PC-9 (cell line): ENCODE data around the gene ATP2B2.

Experiments used
- CTCF ChIP-seq: fragments of 200-600 bp; sonication (generic); conservative IDR thresholded peaks from 2 replicates; pipeline ENCODE4 v1.6.1; 2017; ENCODE audit warnings: mixed run types, antibody characterized with exemption, mild to moderate bottlenecking, moderate library complexity
- EZH2 ChIP-seq: fragments of 200-600 bp; sonication (generic); IDR thresholded peaks from 2 replicates; pipeline ENCODE4 v1.8.0; 2017; ENCODE audit warnings: antibody characterized with exemption, low read depth

- TF ChIP-seq CTCF (no peak), EZH2 (no peak)
Measured at GRCh38 chr3:10332481-10333348, 172.7 kb downstream of the ATP2B2 start.
